HG02763 (cell line): ENCODE data around the gene BUD23.

Source experiments
- ATAC-seq: cut with Tn5 transposase; IDR thresholded peaks from one replicate; pipeline ENCODE4 v1.9.1; 2021; ENCODE audit warnings: mild to moderate bottlenecking, moderate library complexity; ENCODE audit not compliant: unreplicated experiment

The BUD23 gene

DNA sequence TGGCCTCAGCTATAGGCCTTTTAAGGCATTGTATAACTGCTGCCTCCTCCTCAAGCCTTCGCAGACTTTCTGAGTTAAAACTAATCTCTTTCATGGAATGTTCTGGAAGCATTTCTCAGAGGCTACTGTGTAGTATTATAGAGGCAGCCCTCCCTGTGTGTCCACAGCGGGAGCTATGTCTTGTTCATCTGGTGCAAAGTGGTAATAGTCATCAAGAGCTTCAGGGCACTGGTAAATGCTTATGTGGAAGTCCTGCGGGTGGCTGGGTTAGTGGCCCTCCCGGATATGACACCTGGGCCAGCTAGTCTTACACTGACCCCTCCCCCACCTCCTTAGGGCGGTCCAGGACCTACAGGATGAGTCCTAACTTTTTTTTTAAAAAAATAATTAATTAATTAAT is 57.4 kb downstream of the BUD23 start:
- ATAC-seq: no peak

DNA sequence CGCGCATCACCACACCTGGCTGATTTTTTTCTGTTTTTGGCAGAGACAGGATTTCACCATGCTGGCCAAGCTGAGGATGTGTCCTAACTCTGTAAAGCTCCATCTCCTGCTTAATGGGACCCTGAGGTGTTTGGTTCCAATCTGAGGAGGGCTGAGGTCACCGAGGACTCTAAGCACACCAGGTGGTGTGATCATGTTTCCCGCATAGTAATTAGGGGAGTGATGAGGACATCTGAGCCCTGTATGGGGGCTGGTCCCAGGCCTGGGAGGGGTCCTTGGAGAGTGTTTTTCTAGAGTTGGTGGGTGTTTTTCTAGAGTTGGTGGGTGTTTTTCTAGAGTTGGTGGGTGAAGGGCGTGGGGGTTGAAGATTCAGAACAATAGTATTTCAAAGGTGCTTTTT is 58.2 kb downstream of the BUD23 start:
- no peak for ATAC-seq

DNA sequence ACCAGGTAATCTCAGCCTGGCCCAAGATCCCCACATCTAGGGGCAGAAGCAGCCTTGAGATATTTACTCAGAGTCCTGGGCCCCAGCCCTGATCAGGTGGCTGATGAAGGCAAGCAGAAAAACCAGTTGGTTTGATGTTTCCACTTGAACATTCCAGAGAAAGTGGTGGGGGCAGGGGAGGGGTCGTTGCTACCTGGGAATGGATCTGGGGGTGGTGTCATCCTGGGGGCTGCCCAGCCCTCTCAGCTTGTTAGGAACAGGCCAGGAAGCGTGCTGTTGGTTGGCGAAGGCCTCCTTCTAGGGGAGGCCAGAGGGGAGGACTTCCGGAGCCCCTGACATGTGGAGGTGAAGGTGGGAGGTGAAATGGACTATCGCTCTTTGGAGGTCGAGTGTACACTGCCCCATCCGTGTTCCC is 58.9 kb downstream of the BUD23 start:
- ATAC-seq: no peak

DNA sequence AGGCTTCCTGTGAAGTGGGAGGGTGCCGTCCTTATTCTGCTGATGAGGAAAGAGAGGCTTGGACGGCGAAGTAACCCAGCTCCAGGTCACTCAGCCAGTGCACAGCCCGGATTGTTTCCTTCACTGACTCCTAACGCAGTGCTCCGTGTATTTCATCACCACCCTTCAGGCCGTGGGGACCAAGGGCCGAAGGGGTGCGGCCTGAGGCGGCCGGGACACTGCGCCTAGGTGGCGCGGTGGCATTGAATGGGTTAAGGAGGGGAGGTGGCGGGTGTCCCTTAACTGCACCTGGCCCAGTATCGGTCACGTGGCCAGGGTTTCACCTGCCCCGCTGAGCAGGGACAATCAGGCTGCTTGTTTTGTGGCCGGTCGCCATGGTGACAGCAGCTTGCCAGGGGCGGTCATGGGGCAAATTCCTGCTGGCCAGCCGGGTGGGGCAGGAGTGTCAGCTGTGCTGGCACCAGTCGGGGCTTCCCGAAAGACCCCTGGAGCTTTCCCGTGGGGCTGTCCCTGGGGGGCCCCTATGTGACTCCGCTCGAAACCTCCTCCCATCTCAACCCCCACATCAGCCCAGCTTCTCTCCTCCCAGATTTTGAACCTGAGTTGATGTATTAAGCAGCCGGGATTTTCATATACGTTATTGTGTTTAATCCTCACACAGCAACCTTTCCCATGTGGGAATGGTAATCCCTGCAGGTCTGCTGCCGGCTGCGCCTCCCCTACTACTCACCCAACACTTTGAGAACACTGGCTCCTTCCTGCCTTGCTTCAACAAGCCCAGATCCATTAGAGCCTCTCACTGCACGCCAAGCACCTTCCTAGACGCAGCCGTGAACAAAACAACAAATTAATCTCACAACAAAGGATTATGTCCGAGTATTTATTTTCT is 59.6 kb downstream of the BUD23 start:
- ATAC-seq: no peak

DNA sequence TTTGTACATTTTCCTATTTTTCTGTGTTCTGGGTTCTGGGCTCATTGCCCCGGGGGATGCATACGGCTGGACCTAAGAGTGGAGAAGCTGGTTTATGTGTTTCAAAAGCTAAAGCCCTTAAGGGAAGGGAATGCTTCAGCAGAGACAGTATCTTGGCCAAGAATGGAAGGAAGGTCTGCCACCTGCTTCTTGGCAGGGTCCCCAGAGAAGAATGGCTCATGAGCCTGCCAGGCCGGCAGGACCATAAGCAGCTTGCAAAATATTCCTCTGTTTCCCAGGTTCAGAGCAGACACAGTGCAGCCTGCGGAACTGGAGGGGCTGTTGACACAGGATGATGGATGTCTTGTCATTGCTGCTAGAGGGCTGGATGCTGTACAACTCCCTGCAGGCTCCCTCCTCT is 63.0 kb downstream of the BUD23 start:
- ATAC-seq: no peak
